GM03348 (cell line): ENCODE data around the gene EVI2A.
"Not testable (repeated sequence)": the region's sequence is repeated elsewhere in the genome, so short reads cannot be mapped to it uniquely, and the experiment has no call there.

Experiments used
- DNase-seq: peaks from one replicate; pipeline ENCODE4 v3.0.0; 2012; ENCODE audit warnings: low spot score

EVI2A gene

GRCh38 chr17:31312223-31312622, 9.2 kb downstream of the EVI2A start:
- not testable (repeated sequence) for DNase-seq

DNA sequence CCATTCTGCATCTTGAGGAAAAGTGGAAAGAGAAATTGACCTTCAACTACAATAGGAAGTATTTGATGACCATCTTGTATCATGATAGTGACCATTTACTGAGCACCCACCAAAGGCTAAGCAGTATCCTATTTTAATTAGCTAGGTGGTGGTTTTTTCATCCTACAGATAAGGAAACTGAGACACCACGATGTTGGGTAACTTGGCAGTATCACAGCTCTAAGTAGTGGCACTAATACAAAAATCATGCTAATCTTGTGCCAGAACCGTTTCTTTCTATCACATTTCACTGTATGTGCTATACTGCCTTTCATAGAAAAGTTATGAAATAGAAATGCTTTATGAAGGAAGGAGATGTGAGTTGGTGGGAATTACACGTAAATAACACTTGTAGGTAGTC, 9.9 kb downstream of the EVI2A start:
- no peak for DNase-seq

- no peak for DNase-seq
Measured at GRCh38 chr17:31310886-31311285, 10.5 kb downstream of the EVI2A start.

- no peak for DNase-seq
Measured at GRCh38 chr17:31310260-31310659, 11.2 kb downstream of the EVI2A start.

GRCh38 chr17:31309556-31309955, 11.9 kb downstream of the EVI2A start:
- DNase-seq, result no peak

GRCh38 chr17:31308372-31309334, 12.8 kb downstream of the EVI2A start:
- DNase-seq, result no peak

DNA sequence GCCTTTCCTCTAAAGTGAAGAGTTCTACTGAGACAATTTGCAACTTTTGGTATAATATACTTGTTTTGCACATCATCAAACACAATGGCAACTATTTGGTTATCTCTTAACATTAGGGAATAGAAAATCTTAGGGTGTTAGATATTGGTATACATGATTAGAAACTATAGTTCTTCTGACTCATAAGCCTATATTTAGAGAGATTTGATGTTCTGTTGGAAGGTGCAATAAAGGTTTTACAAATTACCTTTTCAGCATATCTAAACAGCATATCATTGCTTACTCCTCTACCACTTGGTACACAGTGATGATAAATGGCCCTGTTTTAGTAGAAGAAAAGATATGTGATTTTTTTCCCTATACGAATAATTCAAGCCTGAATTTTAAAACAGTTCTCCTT, 13.8 kb downstream of the EVI2A start:
- DNase-seq, result no peak

DNA sequence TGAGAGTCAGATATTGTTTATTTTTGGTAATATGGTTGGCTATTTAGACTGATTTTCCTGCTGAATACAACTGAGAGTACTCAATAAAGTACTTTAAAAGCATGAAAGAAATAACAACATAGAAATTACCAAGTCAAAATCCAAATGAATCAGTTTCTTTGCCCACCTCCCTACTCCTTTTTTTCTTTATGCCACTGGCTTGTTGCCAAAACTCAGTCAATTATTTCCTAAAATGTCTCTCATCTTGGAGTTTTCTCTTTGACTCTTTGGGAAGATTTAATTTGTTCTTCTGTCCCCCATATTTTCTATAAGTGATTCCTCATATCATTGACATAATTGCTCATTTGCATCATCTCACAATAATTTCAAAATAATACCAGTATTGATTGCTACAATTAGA, 21.8 kb downstream of the EVI2A start:
- no peak for DNase-seq

DNA sequence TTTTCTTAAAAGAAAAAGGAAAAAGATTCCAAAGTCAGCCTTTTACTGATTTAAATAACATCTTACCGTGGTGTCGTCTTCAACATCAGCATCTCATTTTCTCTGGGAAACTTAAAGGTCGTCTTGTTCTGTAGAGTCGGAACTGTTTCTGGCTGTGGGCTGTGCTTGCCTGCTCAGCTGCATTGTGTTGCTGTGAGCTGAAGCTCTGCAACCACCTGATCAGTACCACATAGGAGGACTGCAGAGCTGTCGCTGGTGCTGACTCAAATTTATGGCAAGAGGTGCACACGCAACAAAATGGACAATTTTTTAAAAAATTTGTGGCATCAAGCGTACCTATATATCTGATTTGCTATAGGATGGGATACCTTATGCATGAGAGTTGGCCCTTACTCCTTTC, 24.3 kb downstream of the EVI2A start, which contains the start of gene OMG:
TSS of gene OMG (minus strand) at position 150 of the 400 bp plus-strand sequence. CDS start 908 bp downstream, outside the sequence.
- DNase-seq, result no peak

DNA sequence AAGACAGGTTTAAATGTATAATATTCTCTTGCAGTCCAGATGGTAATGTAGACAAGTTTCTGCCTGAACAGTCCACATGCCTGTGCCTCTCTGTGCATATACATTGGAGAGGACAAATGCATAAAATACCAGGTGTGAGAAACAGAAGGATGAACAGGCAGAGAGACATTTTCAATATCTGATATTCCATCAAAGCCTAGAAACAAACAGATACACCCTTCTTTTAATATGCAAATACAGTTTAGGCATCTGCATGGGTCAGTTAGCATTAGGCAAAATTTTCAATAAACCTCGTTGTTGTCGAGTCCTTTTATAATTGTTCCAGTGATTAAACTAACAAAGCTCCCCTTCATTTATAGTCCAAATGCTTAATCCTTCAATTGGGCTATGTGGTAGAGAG, 25.3 kb downstream of the EVI2A start:
- DNase-seq, result no peak

- no peak for DNase-seq
Measured at GRCh38 chr17:31295489-31295871, 25.9 kb downstream of the EVI2A start.

GRCh38 chr17:31294820-31295488, 26.5 kb downstream of the EVI2A start:
- DNase-seq, result no peak

GRCh38 chr17:31294231-31294630, 27.2 kb downstream of the EVI2A start:
- no peak for DNase-seq

- DNase-seq, result no peak
Measured at GRCh38 chr17:31293581-31293980, 27.8 kb downstream of the EVI2A start.

DNA sequence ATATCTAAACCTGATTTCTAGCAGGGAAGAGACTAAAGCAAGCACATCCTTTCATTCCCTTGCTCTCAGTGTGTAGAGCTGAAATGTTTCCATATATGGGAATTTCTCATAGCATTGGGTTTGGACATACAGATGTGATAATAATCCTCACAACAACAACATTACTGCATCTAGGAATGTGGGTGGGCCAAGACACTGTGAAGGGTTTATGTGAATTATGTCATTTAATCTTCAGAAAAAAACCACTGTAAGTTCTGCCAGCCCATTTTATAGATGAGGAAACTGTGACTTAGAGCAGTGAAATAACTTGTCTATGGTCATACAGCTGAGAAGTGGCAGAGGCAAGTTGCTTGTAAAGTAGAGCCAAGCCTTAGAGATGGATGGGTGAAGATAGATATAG, 29.6 kb downstream of the EVI2A start:
- DNase-seq, result no peak

- DNase-seq, result no peak
Measured at GRCh38 chr17:31289790-31290189, 31.6 kb downstream of the EVI2A start.

DNA sequence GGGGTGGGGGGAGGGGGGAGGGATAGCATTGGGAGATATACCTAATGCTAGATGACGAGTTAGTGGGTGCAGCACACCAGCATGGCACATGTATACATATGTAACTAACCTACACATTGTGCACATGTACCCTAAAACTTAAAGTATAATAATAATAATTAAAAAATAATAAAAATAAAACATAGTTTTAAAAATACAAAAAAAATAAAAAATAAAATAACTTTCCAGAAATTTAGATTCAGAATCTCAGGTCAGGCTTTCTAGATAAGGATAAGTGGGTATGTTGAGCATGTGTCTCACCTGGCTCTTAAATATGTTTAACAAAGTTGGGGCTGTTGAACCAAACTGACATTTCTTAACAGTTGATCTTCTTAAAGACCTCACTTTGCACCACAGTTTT, 33.5 kb downstream of the EVI2A start:
- not testable (repeated sequence) for DNase-seq

- no peak for DNase-seq
Measured at GRCh38 chr17:31286587-31286986, 34.8 kb downstream of the EVI2A start.

DNA sequence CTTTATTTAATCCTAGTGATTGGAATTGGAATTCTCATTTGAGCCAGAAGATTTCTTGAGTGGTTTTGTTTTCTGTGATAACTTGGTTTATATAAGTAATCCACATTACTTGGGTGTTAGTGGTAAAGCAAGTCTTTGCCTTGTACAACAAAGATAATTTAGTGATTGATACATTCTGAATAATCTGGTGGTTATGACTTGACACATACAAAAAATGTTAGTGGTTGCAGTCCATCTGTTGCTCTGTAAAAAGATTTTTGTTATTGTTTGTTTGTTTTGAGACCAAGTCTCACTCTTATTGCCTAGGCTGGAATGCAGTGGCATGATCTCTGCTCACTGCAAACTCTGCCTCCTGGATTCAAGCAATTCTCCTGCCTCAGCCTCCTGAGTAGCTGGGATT, 37.6 kb downstream of the EVI2A start:
- DNase-seq, result peak; percentile 11

DNA sequence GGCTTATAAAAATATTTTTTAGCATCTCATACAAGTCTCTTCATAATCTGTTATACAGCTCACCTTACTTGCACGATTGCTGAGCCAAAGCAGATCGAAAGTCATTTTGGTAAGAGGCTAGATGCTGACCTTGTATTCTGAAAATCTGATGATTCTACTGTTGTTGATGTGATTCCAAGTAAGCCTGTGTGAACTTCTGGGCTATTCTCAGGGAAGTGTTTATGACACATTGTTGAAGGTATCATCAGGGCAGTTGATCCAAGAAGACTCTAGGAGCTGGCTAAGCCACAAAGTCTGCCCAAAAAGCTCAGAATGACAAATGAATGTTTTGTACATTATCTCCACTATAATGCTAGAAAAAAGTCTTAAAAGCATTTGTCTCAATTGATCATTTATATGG, 40.4 kb downstream of the EVI2A start:
- DNase-seq, result peak; percentile 6

- no peak for DNase-seq
Measured at GRCh38 chr17:31279401-31279800, 42.0 kb downstream of the EVI2A start.

GRCh38 chr17:31275116-31275515, 46.3 kb downstream of the EVI2A start:
- DNase-seq, result no peak

GRCh38 chr17:31274252-31274651, 47.2 kb downstream of the EVI2A start:
- peak; percentile 63 for DNase-seq
